GM13977 (cell line): ENCODE measurements around the gene ITGA11.

Experiments
- DNase-seq: peaks from one replicate; pipeline ENCODE4 v3.0.0; 2012; ENCODE audit warnings: low spot score
- CTCF ChIP-seq: IDR thresholded peaks from 2 replicates; pipeline ENCODE4 v1.5.1; 2012; ENCODE audit warnings: mild to moderate bottlenecking, control low read depth; ENCODE audit not compliant: insufficient read depth; ENCODE audit errors: extremely low read depth, missing control alignments
- in situ Hi-C: fragments of 300-500 bp; cut with MboI; formaldehyde crosslinking; loops from one replicate; pipeline ENCODE4 v1.12.0; 2022; ENCODE audit warnings: low sequenced_read_pairs, low pct_unique_long_range_greater_than_20kb, mixed read lengths, inconsistent platforms; ENCODE audit not compliant: unreplicated experiment

ITGA11 gene

DNA sequence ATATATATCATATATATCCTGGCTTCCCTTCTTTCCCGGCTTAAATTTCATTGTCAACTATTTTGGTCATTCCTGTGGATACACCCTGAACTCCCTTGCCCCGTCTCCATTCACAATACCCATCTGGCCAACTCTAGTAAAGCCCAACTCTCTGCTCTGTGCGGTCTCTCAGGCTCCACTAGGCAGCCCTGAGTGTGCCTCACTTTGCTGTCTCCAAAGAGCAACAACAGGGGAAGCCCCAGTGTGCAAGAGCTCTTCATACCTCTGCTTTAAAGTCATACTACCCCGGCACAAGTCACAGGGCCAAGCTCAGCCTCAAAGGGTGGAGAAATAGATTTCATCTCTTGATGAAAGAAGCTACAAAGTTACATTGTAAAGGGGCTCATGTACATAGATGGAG is 173.3 kb downstream of the ITGA11 start:
- no peak for TF ChIP-seq CTCF
- DNase-seq = no peak
- in situ Hi-C loops = no loop called here

DNA sequence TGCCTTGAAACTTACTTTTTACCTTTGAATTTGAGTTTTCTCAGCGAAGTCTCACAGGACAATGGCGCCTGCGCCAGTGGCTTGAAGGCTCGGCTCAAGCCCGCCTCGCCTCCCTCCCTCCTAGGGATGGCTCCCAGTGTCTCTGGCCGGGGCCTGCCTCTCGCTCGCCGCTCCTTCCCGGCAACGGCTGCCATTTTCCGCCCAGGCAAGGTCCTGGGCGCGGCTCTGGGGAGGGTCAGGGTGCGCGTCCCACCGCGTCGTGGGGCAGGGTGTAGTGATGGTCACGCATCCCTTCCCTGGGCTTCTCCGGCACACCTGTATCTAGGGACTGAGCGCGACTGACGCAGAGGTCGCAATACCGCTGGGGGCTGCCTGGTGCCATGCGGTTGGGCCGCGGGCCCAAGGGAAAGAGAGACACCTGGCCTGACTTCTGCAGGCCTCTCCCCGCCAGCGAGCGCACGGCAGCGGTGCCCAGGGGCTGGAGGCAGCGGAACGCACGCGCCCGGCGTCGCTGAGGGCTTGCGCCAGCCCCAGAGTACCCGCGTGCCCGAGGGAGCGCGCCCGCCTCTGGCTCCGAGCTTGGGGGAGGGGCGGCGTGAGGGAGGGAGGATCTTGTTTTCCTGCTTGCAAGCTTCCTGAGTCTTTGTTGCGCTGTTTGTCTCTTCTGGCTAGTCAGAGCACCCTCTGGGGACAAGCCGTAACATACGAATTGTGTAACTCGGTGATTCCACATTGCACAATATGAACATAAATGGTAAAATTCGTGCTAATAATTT is 175.1 kb downstream of the ITGA11 start:
- in situ Hi-C loops = no loop called here
- peak; percentile 58 for DNase-seq
- no peak for TF ChIP-seq CTCF

DNA sequence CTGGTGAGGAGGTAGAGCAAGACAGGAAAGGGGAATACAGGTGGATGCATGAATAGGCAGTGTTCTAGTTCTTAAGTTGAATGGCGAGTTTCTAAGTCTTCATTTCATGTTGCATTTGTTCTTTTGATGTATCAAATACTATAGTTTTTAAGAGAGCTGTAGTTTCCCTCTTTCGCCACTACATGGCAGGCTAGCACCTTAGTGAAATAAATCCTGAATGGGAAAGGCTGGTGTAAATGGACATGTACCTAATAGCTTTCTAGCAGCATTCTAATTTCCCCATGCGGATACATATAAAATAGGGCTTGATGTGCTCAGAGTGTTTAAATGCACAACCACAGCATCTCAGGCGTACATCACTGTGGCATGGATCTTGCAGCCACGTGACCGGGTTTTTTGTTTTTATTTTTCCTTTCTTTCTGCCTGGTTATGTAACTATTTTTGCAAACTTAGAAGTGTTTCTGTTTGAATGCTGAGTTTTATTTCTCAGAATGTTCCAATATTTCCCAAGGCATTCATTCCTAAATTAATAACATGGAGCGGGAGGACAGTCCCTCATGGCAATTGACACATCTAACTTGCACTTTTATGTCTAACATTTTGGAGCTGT is 178.9 kb downstream of the ITGA11 start:
- in situ Hi-C loops = no loop called here
- DNase-seq = peak; percentile 77

GRCh38 chr15:68249058-68249713 is 182.8 kb downstream of the ITGA11 start:
- no peak for DNase-seq
- TF ChIP-seq CTCF = no peak
- in situ Hi-C loops = no loop called here

More for the DNA sequence above, 178.9 kb downstream of the ITGA11 start:
- TF ChIP-seq CTCF = peak; percentile 77
